SU-DHL-6 (cell line): ENCODE results near the gene TSPAN33.

Experiments used
- CTCF ChIP-seq: fragments of 200-600 bp; sonication (generic); IDR thresholded peaks from one replicate; pipeline ENCODE4 v1.5.1; 2017; ENCODE audit warnings: antibody characterized with exemption, mild to moderate bottlenecking, low read length, moderate library complexity; ENCODE audit not compliant: insufficient read depth, poor library complexity, severe bottlenecking
- EZH2phosphoT487 ChIP-seq: fragments of 200-600 bp; sonication (generic), shearing (Covaris generic); conservative IDR thresholded peaks from 2 replicates; pipeline ENCODE4 v1.6.1; 2018; ENCODE audit warnings: mild to moderate bottlenecking, antibody characterized with exemption, low read length, moderate library complexity, mixed read lengths

- no peak for TF ChIP-seq CTCF
- no peak for TF ChIP-seq EZH2phosphoT487
Observed at GRCh38 chr7:129110258-129110981, 34.1 kb upstream of the TSPAN33 start.
